Activated naive CD4-positive, alpha-beta T cell treated with anti-CD3 and anti-CD28 coated beads, Interleukin-2, amount 10 ng/mL, durations not matched to agents 7 days and 5 days (primary cell): ENCODE results near the gene PHYKPL.

ENCODE experiments used
- CTCF ChIA-PET: fragments of 350-600 bp; sonication (Branson Sonifier 250); formaldehyde crosslinking; loops from one replicate; lab custom pipeline; 2021; ENCODE audit warnings: antibody characterized with exemption; lab: Charles Lee
- DNase-seq: peaks from one replicate; pipeline ENCODE4 v3.0.0-alpha.2; 2020
- H3K27ac Mint-ChIP-seq: one replicate; pipeline ENCODE4 v1.8.0; 2021; ENCODE audit warnings: mild to moderate bottlenecking, moderate library complexity, mixed read lengths
- H3K27me3 Mint-ChIP-seq: one replicate; pipeline ENCODE4 v1.8.0; 2021; ENCODE audit warnings: mild to moderate bottlenecking, mixed read lengths
- H3K36me3 Mint-ChIP-seq: one replicate; pipeline ENCODE4 v1.8.0; 2021; ENCODE audit warnings: mixed read lengths
- H3K4me1 Mint-ChIP-seq: one replicate; pipeline ENCODE4 v1.8.0; 2021; ENCODE audit warnings: mixed read lengths
- H3K4me3 Mint-ChIP-seq: one replicate; pipeline ENCODE4 v1.8.0; 2021; ENCODE audit warnings: mild to moderate bottlenecking, moderate library complexity, mixed read lengths
- H3K9me3 Mint-ChIP-seq: one replicate; pipeline ENCODE4 v1.8.0; 2021; ENCODE audit warnings: mixed read lengths

PHYKPL gene

GRCh38 chr5:178232124-178232919 lies at the start of gene PHYKPL:
PHYKPL (minus strand) TSS chr5:178232802; CDS start chr5:178232550, 252 bp downstream.
- Mint-ChIP-seq H3K9me3 (no peaks in the 10 kb centered on the region), H3K27me3 (no peaks in the 10 kb centered on the region), H3K4me1 (peaks cover 84% of the 10 kb centered on the region), H3K4me3 (peak within 1 kb of the TSS; percentile 85), H3K27ac (peak within 1 kb of the TSS; percentile 87), H3K36me3 (peaks cover 43% of the 10 kb centered on the region)
- peak; percentile 81 for DNase-seq
- CTCF ChIA-PET: no interaction called here

GRCh38 chr5:178282391-178282790 lies 49.8 kb upstream of the PHYKPL start:
- no peak for DNase-seq
- H3K4me3 Mint-ChIP-seq: no peak overlapping the region
- CTCF ChIA-PET: interaction anchor here (2.3 kb wide), 1 partner anchor 20 kb away, joined by 5 read pairs; no protein-coding TSS in a partner anchor
- peaks cover 10% of the 10 kb centered on the region for H3K9me3 Mint-ChIP-seq
- H3K27me3 Mint-ChIP-seq: peaks cover 51% of the 10 kb centered on the region
- H3K4me1 Mint-ChIP-seq: peaks cover 7% of the 10 kb centered on the region
- no peaks in the 10 kb centered on the region for H3K36me3 Mint-ChIP-seq
- H3K27ac Mint-ChIP-seq: no peak overlapping the region

GRCh38 chr5:178281331-178281730 lies 48.7 kb upstream of the PHYKPL start:
- H3K27me3 Mint-ChIP-seq: peaks cover 51% of the 10 kb centered on the region
- CTCF ChIA-PET: interaction anchor here (1.2 to 2.8 kb wide), 5 partner anchors 10 to 270 kb away, joined by 3 to 15 read pairs (median 11); no protein-coding TSS in a partner anchor
- no peak overlapping the region for H3K27ac Mint-ChIP-seq
- no peak overlapping the region for H3K4me3 Mint-ChIP-seq
- H3K9me3 Mint-ChIP-seq: peaks cover 10% of the 10 kb centered on the region
- no peak for DNase-seq
- H3K4me1 Mint-ChIP-seq: peaks cover 7% of the 10 kb centered on the region
- no peaks in the 10 kb centered on the region for H3K36me3 Mint-ChIP-seq

- Mint-ChIP-seq H3K4me3 (no peak overlapping the region), H3K36me3 (no peaks in the 10 kb centered on the region), H3K27ac (no peak overlapping the region), H3K9me3 (peaks cover 13% of the 10 kb centered on the region), H3K4me1 (peaks cover 7% of the 10 kb centered on the region), H3K27me3 (peaks cover 51% of the 10 kb centered on the region)
- DNase-seq: no peak
- CTCF ChIA-PET: interaction anchor here (1.0 to 2.8 kb wide), 10 partner anchors 10 to 311 kb away, joined by 3 to 15 read pairs (median 3); no protein-coding TSS in a partner anchor
Observed at GRCh38 chr5:178280631-178281030, 48.0 kb upstream of the PHYKPL start.

GRCh38 chr5:178279723-178280438 lies 47.3 kb upstream of the PHYKPL start:
- peaks cover 51% of the 10 kb centered on the region for H3K27me3 Mint-ChIP-seq
- H3K27ac Mint-ChIP-seq: no peak overlapping the region
- peak; percentile 74 for DNase-seq
- CTCF ChIA-PET: interaction anchor here (1.0 to 2.8 kb wide), 10 partner anchors 9 to 312 kb away, joined by 3 to 15 read pairs (median 3); partner anchors contain the start of gene COL23A1
- H3K4me3 Mint-ChIP-seq: no peak overlapping the region
- peaks cover 14% of the 10 kb centered on the region for H3K9me3 Mint-ChIP-seq
- H3K36me3 Mint-ChIP-seq: no peaks in the 10 kb centered on the region
- peaks cover 7% of the 10 kb centered on the region for H3K4me1 Mint-ChIP-seq

- no peaks in the 10 kb centered on the region for H3K36me3 Mint-ChIP-seq
- H3K9me3 Mint-ChIP-seq: peaks cover 14% of the 10 kb centered on the region
- DNase-seq: no peak
- no peak overlapping the region for H3K4me3 Mint-ChIP-seq
- peaks cover 53% of the 10 kb centered on the region for H3K27me3 Mint-ChIP-seq
- peaks cover 7% of the 10 kb centered on the region for H3K4me1 Mint-ChIP-seq
- CTCF ChIA-PET: interaction anchor here (0.6 to 2.8 kb wide), 9 partner anchors 8 to 1214 kb away, joined by 3 to 11 read pairs (median 3); partner anchors contain the start of gene COL23A1
- no peak overlapping the region for H3K27ac Mint-ChIP-seq
Observed at GRCh38 chr5:178279026-178279722, 46.6 kb upstream of the PHYKPL start.

- DNase-seq: no peak
- Mint-ChIP-seq H3K4me3 (no peak overlapping the region), H3K4me1 (peaks cover 7% of the 10 kb centered on the region), H3K36me3 (no peaks in the 10 kb centered on the region), H3K9me3 (peaks cover 8% of the 10 kb centered on the region), H3K27ac (no peak overlapping the region), H3K27me3 (peaks cover 55% of the 10 kb centered on the region)
- CTCF ChIA-PET: interaction anchor here (0.6 to 1.3 kb wide), 7 partner anchors 10 to 1215 kb away, joined by 3 to 4 read pairs (median 3); partner anchors contain the start of gene COL23A1
Observed at GRCh38 chr5:178278358-178279023, 45.9 kb upstream of the PHYKPL start.

- H3K9me3 Mint-ChIP-seq: peaks cover 4% of the 10 kb centered on the region
- H3K4me3 Mint-ChIP-seq: no peak overlapping the region
- peaks cover 7% of the 10 kb centered on the region for H3K4me1 Mint-ChIP-seq
- H3K36me3 Mint-ChIP-seq: no peaks in the 10 kb centered on the region
- CTCF ChIA-PET: interaction anchor here (1.0 to 1.3 kb wide), 3 partner anchors 10 to 314 kb away, joined by 3 to 4 read pairs (median 4); no protein-coding TSS in a partner anchor
- DNase-seq: no peak
- H3K27ac Mint-ChIP-seq: no peak overlapping the region
- peaks cover 55% of the 10 kb centered on the region for H3K27me3 Mint-ChIP-seq
Observed at GRCh38 chr5:178277866-178278265, 45.3 kb upstream of the PHYKPL start.

- CTCF ChIA-PET: interaction anchor here (1.2 kb wide), 1 partner anchor 9 kb away, joined by 3 read pairs; no protein-coding TSS in a partner anchor
- peaks cover 4% of the 10 kb centered on the region for H3K9me3 Mint-ChIP-seq
- H3K27me3 Mint-ChIP-seq: peaks cover 52% of the 10 kb centered on the region
- peaks cover 7% of the 10 kb centered on the region for H3K4me1 Mint-ChIP-seq
- H3K4me3 Mint-ChIP-seq: no peak overlapping the region
- no peak overlapping the region for H3K27ac Mint-ChIP-seq
- no peaks in the 10 kb centered on the region for H3K36me3 Mint-ChIP-seq
- no peak for DNase-seq
Observed at GRCh38 chr5:178277346-178277745, 44.7 kb upstream of the PHYKPL start.

- Mint-ChIP-seq H3K27me3 (peaks cover 39% of the 10 kb centered on the region), H3K4me3 (no peak overlapping the region), H3K36me3 (no peaks in the 10 kb centered on the region), H3K4me1 (peaks cover 4% of the 10 kb centered on the region), H3K27ac (no peak overlapping the region), H3K9me3 (peaks cover 4% of the 10 kb centered on the region)
- DNase-seq: no peak
- CTCF ChIA-PET: no interaction called here
Observed at GRCh38 chr5:178274781-178275537, 42.4 kb upstream of the PHYKPL start.

GRCh38 chr5:178273665-178274541 lies 41.3 kb upstream of the PHYKPL start:
- DNase-seq: no peak
- Mint-ChIP-seq H3K36me3 (no peaks in the 10 kb centered on the region), H3K4me1 (no peaks in the 10 kb centered on the region), H3K27ac (no peak overlapping the region), H3K4me3 (no peak overlapping the region), H3K27me3 (peaks cover 28% of the 10 kb centered on the region), H3K9me3 (peaks cover 4% of the 10 kb centered on the region)
- CTCF ChIA-PET: no interaction called here

- H3K9me3 Mint-ChIP-seq: peaks cover 4% of the 10 kb centered on the region
- no peaks in the 10 kb centered on the region for H3K36me3 Mint-ChIP-seq
- DNase-seq: no peak
- H3K27me3 Mint-ChIP-seq: peaks cover 24% of the 10 kb centered on the region
- no peaks in the 10 kb centered on the region for H3K4me1 Mint-ChIP-seq
- CTCF ChIA-PET: no interaction called here
- no peak overlapping the region for H3K27ac Mint-ChIP-seq
- H3K4me3 Mint-ChIP-seq: no peak overlapping the region
Observed at GRCh38 chr5:178273041-178273440, 40.4 kb upstream of the PHYKPL start.
